Pancreas (tissue), 10 donors: ENCODE results near the gene SKP1. TPM values are rescaled to one million over a fixed set of nuclear protein-coding genes. Genes with fewer than 3 reads are reported as not detected.

ENCODE experiments used
- ATAC-seq, 4 donors: fragments of 200-7000 bp; cut with Tn5 transposase; one replicate each; pipeline versions ENCODE4 v1.8.0 to v1.9.1; 2020; ENCODE audit warnings: mild to moderate bottlenecking in 4 of 4, moderate library complexity in 4 of 4
- DNase-seq, 6 donors: peaks; one replicate each; pipeline ENCODE4 v3.0.0-alpha.2; 2020
- FAIRE-seq: peaks from 2 replicates; lab custom pipeline; 2012; peaks lifted over from hg19 to GRCh38; lab: Jason Lieb, UNC
- H3K27ac ChIP-seq, 4 donors: fragments of 200-600 bp; sonication (generic); 1 replicate in 3 of 4; 2 replicates in 1 of 4; pipeline versions ENCODE4 v1.5.0 to v1.8.0; 2020
- H3K27me3 ChIP-seq, 4 donors: fragments of 200-600 bp; one replicate each; pipeline ENCODE4 v1.8.0; 2021
- H3K36me3 ChIP-seq, 3 donors: fragments of 200-600 bp; sonication (generic) in 1 of 3; one replicate each; pipeline versions ENCODE4 v1.5.0 to v1.8.0; 2020 to 2021
- H3K4me1 ChIP-seq, 3 donors: fragments of 200-600 bp; one replicate each; pipeline ENCODE4 v1.8.0; 2021
- H3K4me3 ChIP-seq, 4 donors: fragments of 200-600 bp; sonication (generic) in 2 of 4; one replicate each; pipeline versions ENCODE4 v1.5.0 to v1.8.0; 2020 to 2021
- H3K9me3 ChIP-seq, 4 donors: fragments of 200-600 bp; one replicate each; pipeline ENCODE4 v1.8.0; 2021
- CTCF ChIP-seq, 4 donors: fragments of 200-600 bp; sonication (generic) in 3 of 4; IDR thresholded peaks; one replicate each; pipeline versions ENCODE4 v1.5.0 to v1.8.0; 2021; ENCODE audit warnings: antibody characterized with exemption in 4 of 4
- WGBS, 2 donors: extraction: QIAGEN DNeasy Blood & Tissue Kit; methylation state at CpG; one replicate each; pipeline ENCODE4 v1.1.7; 2013; 5-methylcytosine and 5-hydroxymethylcytosine counted together
- intact Hi-C, 3 donors: fragments of 100-400 bp; cut with DNase I; formaldehyde crosslinking; loops; one replicate each; pipeline versions ENCODE4 v1.11.1 to v1.14.2; 2022
- polyA plus RNA-seq, 2 donors: library from polyadenylated mRNA; stranded (reverse); fragments of 200-250 nt; gene quantifications; one replicate each; pipeline ENCODE4 v1.2.3, GENCODE V29; 2013
- total RNA-seq, 6 donors: library from RNA; stranded (reverse); fragmentation: NEBNext Ultra II Directional in 4 of 6; extraction: Animal tissue kit (Norgen Biotek cat#: 25700) in 4 of 6; gene quantifications; one replicate each; pipeline versions ENCODE4 v1.2.1 to v1.2.4, GENCODE V29; 2021 to 2023
- donor health status: healthy with polysubstance abuse.
- donor health status: DM: no; HTN: no; CAD: no; lungs with moderate emphysema.
- donor health status: DM: no; HTN: no; CAD: no.
- donor health status: control.
- donor health status: control.
- donor health status: Bipolar disorder and iron deficiency.
- donor health status: DM: yes; HTN: yes; CAD: no.
- donor health status: DM: no; HTN: no; CAD: no.
- donor health status: DM: no; HTN: no; CAD: no.
- donor health status: DM: yes; HTN: yes; CAD: no.

Gene SKP1
- total and polyA plus RNA-seq, 8 donors, result 67.5 to 252 (median 97.6) TPM

GRCh38 chr5:134107779-134108178, 69.0 kb downstream of the SKP1 start:
- Histone ChIP-seq H3K4me1 (no peaks in the 10 kb centered on the region), H3K36me3 (no peaks in the 10 kb centered on the region), H3K27me3 (no peaks in the 10 kb centered on the region), H3K9me3 (no peaks in the 10 kb centered on the region), H3K4me3 (no peak overlapping the region), H3K27ac (no peak overlapping the region)
- no peak for TF ChIP-seq CTCF (IDR thresholded peaks at IDR 0.05)
- intact Hi-C loops, result no loop called here
- no peak for DNase-seq
- FAIRE-seq, result no peak
- 84 to 93% methylated on average over 3 of the region's 3 CpGs for WGBS, 2 donors
- ATAC-seq, result no peak

- 82 to 84% methylated on average over 10 of the region's 10 CpGs for WGBS, 2 donors
- no peaks in the 10 kb centered on the region for H3K4me1 ChIP-seq
- peak in 1 of 6 donors; percentile 29 for DNase-seq
- FAIRE-seq, result no peak
- no peaks in the 10 kb centered on the region for H3K27me3 ChIP-seq
- TF ChIP-seq CTCF (IDR thresholded peaks at IDR 0.05), result no peak
- H3K4me3 ChIP-seq, result no peak overlapping the region
- H3K27ac ChIP-seq, result no peak overlapping the region
- intact Hi-C loops, result no loop called here
- no peaks in the 10 kb centered on the region for H3K36me3 ChIP-seq
- ATAC-seq, result no peak
- H3K9me3 ChIP-seq, result no peaks in the 10 kb centered on the region
Measured at GRCh38 chr5:134106991-134107701, 69.6 kb downstream of the SKP1 start.

GRCh38 chr5:134103998-134104654, 72.6 kb downstream of the SKP1 start:
- no peak for TF ChIP-seq CTCF (IDR thresholded peaks at IDR 0.05)
- no peaks in the 10 kb centered on the region for H3K4me1 ChIP-seq
- WGBS, 2 donors, result 83 to 97% methylated on average over 11 of the region's 11 CpGs
- no peaks in the 10 kb centered on the region for H3K9me3 ChIP-seq
- DNase-seq (peak in 1 of 6 donors; percentile 45), ATAC-seq (no peak), FAIRE-seq (no peak)
- H3K4me3 ChIP-seq, result no peak overlapping the region
- intact Hi-C loops, result loop anchor here in 1 of 3 donors (5.0 kb wide), 1 partner anchor 38 kb away; no protein-coding TSS in a partner anchor
- no peak overlapping the region for H3K27ac ChIP-seq
- no peaks in the 10 kb centered on the region for H3K36me3 ChIP-seq
- no peaks in the 10 kb centered on the region for H3K27me3 ChIP-seq

- ATAC-seq (no peak), FAIRE-seq (no peak), DNase-seq (no peak)
- Histone ChIP-seq H3K4me3 (no peak overlapping the region), H3K9me3 (no peaks in the 10 kb centered on the region), H3K4me1 (no peaks in the 10 kb centered on the region), H3K27ac (no peak overlapping the region), H3K36me3 (no peaks in the 10 kb centered on the region), H3K27me3 (no peaks in the 10 kb centered on the region)
- WGBS, 2 donors, result 65 to 69% methylated on average over 9 of the region's 9 CpGs
- TF ChIP-seq CTCF (IDR thresholded peaks at IDR 0.05), result no peak
- intact Hi-C loops, result loop anchor here in 1 of 3 donors (5.0 kb wide), 1 partner anchor 39 kb away; no protein-coding TSS in a partner anchor
Measured at GRCh38 chr5:134103397-134103796, 73.4 kb downstream of the SKP1 start.
